Kidney capillary endothelial cell (primary cell): ENCODE data around the gene CYB5A.
"Not testable (repeated sequence)": the region's sequence is repeated elsewhere in the genome, so short reads cannot be mapped to it uniquely, and the experiment has no call there.

Experiments
- DNase-seq: peaks from one replicate; pipeline ENCODE4 v3.0.0-alpha.2; 2018; ENCODE audit warnings: low spot score

The CYB5A gene

GRCh38 chr18:74291771-74292540 lies at the start of gene CYB5A:
TSS of gene CYB5A (minus strand) at chr18:74291963. CDS start at chr18:74291875, 88 bp downstream.
- peak; percentile 89 for DNase-seq

- DNase-seq: no peak
These were observed 46.1 kb upstream of the CYB5A start for GRCh38 chr18:74337912-74338309.

- DNase-seq: no peak
These were observed 45.6 kb upstream of the CYB5A start for GRCh38 chr18:74337155-74337911.

- DNase-seq: no peak
These were observed 44.9 kb upstream of the CYB5A start for GRCh38 chr18:74336656-74337055.

GRCh38 chr18:74334242-74334893 lies 42.6 kb upstream of the CYB5A start:
- DNase-seq: no peak

- no peak for DNase-seq
These were observed 41.3 kb upstream of the CYB5A start for GRCh38 chr18:74333091-74333490.

GRCh38 chr18:74331404-74331803 lies 39.6 kb upstream of the CYB5A start:
- DNase-seq: no peak

GRCh38 chr18:74329688-74330205 lies 38.0 kb upstream of the CYB5A start:
- no peak for DNase-seq

GRCh38 chr18:74328206-74328605 lies 36.4 kb upstream of the CYB5A start:
- DNase-seq: no peak

- not testable (repeated sequence) for DNase-seq
These were observed 35.0 kb upstream of the CYB5A start for GRCh38 chr18:74326791-74327190.

- no peak for DNase-seq
These were observed 34.5 kb upstream of the CYB5A start for GRCh38 chr18:74326231-74326630.

GRCh38 chr18:74316257-74317170 lies 24.8 kb upstream of the CYB5A start:
- no peak for DNase-seq

- DNase-seq: no peak
These were observed 23.9 kb upstream of the CYB5A start, which contains the start of gene C18orf63 for GRCh38 chr18:74315464-74316256. TSS of gene C18orf63 (plus strand) at chr18:74315839. CDS start at chr18:74317866, 2,027 bp downstream.

GRCh38 chr18:74314759-74315463 lies 23.1 kb upstream of the CYB5A start:
- DNase-seq: no peak

- DNase-seq: no peak
These were observed 19.2 kb upstream of the CYB5A start for GRCh38 chr18:74311000-74311399.

GRCh38 chr18:74310411-74310810 lies 18.6 kb upstream of the CYB5A start:
- DNase-seq: peak; percentile 41

GRCh38 chr18:74303936-74304335 lies 12.2 kb upstream of the CYB5A start:
- DNase-seq: no peak

GRCh38 chr18:74303306-74303705 lies 11.5 kb upstream of the CYB5A start:
- DNase-seq: no peak

- DNase-seq: no peak
These were observed 8.0 kb upstream of the CYB5A start for GRCh38 chr18:74299746-74300145.

- no peak for DNase-seq
These were observed 7.4 kb upstream of the CYB5A start for GRCh38 chr18:74299162-74299561.
